Keratinocyte (primary cell): Measurements from ENCODE around the gene VTI1A. TPM values are rescaled to one million over a fixed set of nuclear protein-coding genes. Genes with fewer than 3 reads are reported as not detected.

Source experiments
- DNase-seq: peaks from one replicate; pipeline ENCODE4 v3.0.0-alpha.2; 2011; ENCODE audit warnings: low read depth, missing footprints, low spot score
- FAIRE-seq: peaks from 2 replicates; lab custom pipeline; 2011; peaks lifted over from hg19 to GRCh38; lab: Jason Lieb, UNC
- H2AFZ ChIP-seq: 2 replicates; pipeline ENCODE4 v1.6.0; 2012; ENCODE audit warnings: low read length, control low read depth, inconsistent platforms; ENCODE audit not compliant: control insufficient read depth
- H3K27ac ChIP-seq: 2 replicates; pipeline ENCODE4 v1.5.1; 2011; ENCODE audit warnings: low read length; ENCODE audit not compliant: control insufficient read depth, insufficient read depth
- H3K27me3 ChIP-seq: 3 replicates; pipeline ENCODE4 v1.6.0; 2011; ENCODE audit warnings: low read length; ENCODE audit not compliant: control insufficient read depth, insufficient read depth; ENCODE audit errors: extremely low read depth
- H3K36me3 ChIP-seq, 2 experiments: 2 replicates in 1 of 2; 3 replicates in 1 of 2; pipeline ENCODE4 v1.5.1; 2011; ENCODE audit warnings: low read length in 2 of 2, mild to moderate bottlenecking in 1 of 2; ENCODE audit not compliant: control insufficient read depth in 2 of 2, insufficient read depth in 2 of 2; ENCODE audit errors: extremely low read depth in 1 of 2
- H3K4me1 ChIP-seq: 3 replicates; pipeline ENCODE4 v1.5.1; 2011; ENCODE audit warnings: low read length; ENCODE audit not compliant: control insufficient read depth, insufficient read depth; ENCODE audit errors: extremely low read depth
- H3K4me2 ChIP-seq: 3 replicates; pipeline ENCODE4 v1.6.0; 2011; ENCODE audit warnings: low read depth, low read length; ENCODE audit not compliant: control insufficient read depth, insufficient read depth; ENCODE audit errors: extremely low read depth
- H3K4me3 ChIP-seq, 3 experiments: fragments of 200-600 bp in 1 of 3; sonication (generic) in 1 of 3; 2 replicates in 2 of 3; 3 replicates in 1 of 3; pipeline ENCODE4 v1.5.1; 2011 to 2016; ENCODE audit warnings: low read length in 3 of 3, mild to moderate bottlenecking in 3 of 3, control low read depth in 2 of 3, inconsistent platforms in 1 of 3, low read depth in 1 of 3, mixed read lengths in 1 of 3, mixed run types in 1 of 3, moderate library complexity in 1 of 3; ENCODE audit not compliant: control insufficient read depth in 2 of 3, insufficient read depth in 2 of 3; ENCODE audit errors: extremely low read depth in 1 of 3
- H3K79me2 ChIP-seq: 2 replicates; pipeline ENCODE4 v1.6.0; 2012; ENCODE audit warnings: low read length; ENCODE audit not compliant: control insufficient read depth, insufficient read depth
- H3K9ac ChIP-seq: 3 replicates; pipeline ENCODE4 v1.6.0; 2011; ENCODE audit warnings: low read length; ENCODE audit not compliant: control insufficient read depth, insufficient read depth; ENCODE audit errors: extremely low read depth
- H3K9me1 ChIP-seq: 3 replicates; pipeline ENCODE4 v1.6.0; 2011; ENCODE audit warnings: low read length; ENCODE audit not compliant: control insufficient read depth, insufficient read depth; ENCODE audit errors: extremely low read depth
- H3K9me3 ChIP-seq: 2 replicates; pipeline ENCODE4 v1.5.1; 2012; ENCODE audit warnings: low read depth, low read length; ENCODE audit not compliant: control insufficient read depth
- H4K20me1 ChIP-seq: 3 replicates; pipeline ENCODE4 v1.6.0; 2011; ENCODE audit warnings: low read length; ENCODE audit not compliant: control insufficient read depth, insufficient read depth; ENCODE audit errors: extremely low read depth
- EZH2 ChIP-seq: IDR thresholded peaks from one replicate; pipeline ENCODE4 v1.6.1; 2012; ENCODE audit warnings: inconsistent platforms, mild to moderate bottlenecking, low read length, moderate library complexity
- dilution Hi-C: fragments of 300-500 bp; cut with MboI; formaldehyde crosslinking; loops from one replicate; pipeline ENCODE4 v1.7.0; 2020; ENCODE audit warnings: low sequenced_read_pairs; ENCODE audit not compliant: extremely low pct_ligation_motif_present
- polyA plus RNA-seq, 5 experiments: library from polyadenylated mRNA; depleted of rRNA in 3 of 5; stranded (reverse) in 3 of 5; stranded (forward) in 1 of 5; unstranded in 1 of 5; fragments of >200 nt; gene quantifications; 1 replicate in 1 of 5; 2 replicates in 3 of 5; 3 replicates in 1 of 5; pipeline versions ENCODE4 v1.2.1 to v1.2.3, GENCODE V29; 2011 to 2012; ENCODE audit warnings: missing spikeins in 2 of 5, low read depth in 1 of 5, low replicate concordance in 1 of 5
- TF ChIP-seq, protein P1 (sequence below), 3 experiments: IDR thresholded peaks in 1 of 3; conservative IDR thresholded peaks in 1 of 3; optimal IDR thresholded peaks in 1 of 3; 2 replicates in 2 of 3; 3 replicates in 1 of 3; pipeline versions ENCODE3 to v1.5.1; 2011; ENCODE audit warnings: low read length in 3 of 3, mild to moderate bottlenecking in 3 of 3, moderate library complexity in 2 of 3, control low read depth in 1 of 3, inconsistent platforms in 1 of 3; ENCODE audit not compliant: insufficient read depth in 2 of 3; ENCODE audit errors: extremely low read depth in 1 of 3

Gene VTI1A
- polyA plus RNA-seq, 1 donor (not counting 4 experiments of a cell fraction or from before 2014, with no cell fraction given): 18.5 TPM

- Histone ChIP-seq H3K27ac (no peak overlapping the region), H3K79me2 (no peaks in the 10 kb centered on the region), H2AFZ (no peak overlapping the region), H3K36me3 (no peaks in the 10 kb centered on the region), H3K4me1 (peaks cover 2% of the 10 kb centered on the region), H3K9ac (no peak overlapping the region), H4K20me1 (no peaks in the 10 kb centered on the region), H3K27me3 (no peaks in the 10 kb centered on the region), H3K9me1 (no peaks in the 10 kb centered on the region), H3K4me3 (no peak overlapping the region), H3K4me2 (no peak overlapping the region), H3K9me3 (no peaks in the 10 kb centered on the region)
- no peak for DNase-seq
- FAIRE-seq: no peak
- TF ChIP-seq, protein P1, sequence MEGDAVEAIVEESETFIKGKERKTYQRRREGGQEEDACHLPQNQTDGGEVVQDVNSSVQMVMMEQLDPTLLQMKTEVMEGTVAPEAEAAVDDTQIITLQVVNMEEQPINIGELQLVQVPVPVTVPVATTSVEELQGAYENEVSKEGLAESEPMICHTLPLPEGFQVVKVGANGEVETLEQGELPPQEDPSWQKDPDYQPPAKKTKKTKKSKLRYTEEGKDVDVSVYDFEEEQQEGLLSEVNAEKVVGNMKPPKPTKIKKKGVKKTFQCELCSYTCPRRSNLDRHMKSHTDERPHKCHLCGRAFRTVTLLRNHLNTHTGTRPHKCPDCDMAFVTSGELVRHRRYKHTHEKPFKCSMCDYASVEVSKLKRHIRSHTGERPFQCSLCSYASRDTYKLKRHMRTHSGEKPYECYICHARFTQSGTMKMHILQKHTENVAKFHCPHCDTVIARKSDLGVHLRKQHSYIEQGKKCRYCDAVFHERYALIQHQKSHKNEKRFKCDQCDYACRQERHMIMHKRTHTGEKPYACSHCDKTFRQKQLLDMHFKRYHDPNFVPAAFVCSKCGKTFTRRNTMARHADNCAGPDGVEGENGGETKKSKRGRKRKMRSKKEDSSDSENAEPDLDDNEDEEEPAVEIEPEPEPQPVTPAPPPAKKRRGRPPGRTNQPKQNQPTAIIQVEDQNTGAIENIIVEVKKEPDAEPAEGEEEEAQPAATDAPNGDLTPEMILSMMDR (optimal IDR thresholded peaks at IDR 0.05 in 1 of 3, IDR thresholded peaks at IDR 0.05 in 1 of 3, conservative IDR thresholded peaks at IDR 0.05 in 1 of 3; ENCODE audit: extremely low read depth in 1 of 3, insufficient read depth in 2 of 3, low read length in 3 of 3): no peak
- no peak for TF ChIP-seq EZH2
- dilution Hi-C loops: no loop called here
These were observed 63.4 kb downstream of the VTI1A start for GRCh38 chr10:112510384-112510783.

DNA sequence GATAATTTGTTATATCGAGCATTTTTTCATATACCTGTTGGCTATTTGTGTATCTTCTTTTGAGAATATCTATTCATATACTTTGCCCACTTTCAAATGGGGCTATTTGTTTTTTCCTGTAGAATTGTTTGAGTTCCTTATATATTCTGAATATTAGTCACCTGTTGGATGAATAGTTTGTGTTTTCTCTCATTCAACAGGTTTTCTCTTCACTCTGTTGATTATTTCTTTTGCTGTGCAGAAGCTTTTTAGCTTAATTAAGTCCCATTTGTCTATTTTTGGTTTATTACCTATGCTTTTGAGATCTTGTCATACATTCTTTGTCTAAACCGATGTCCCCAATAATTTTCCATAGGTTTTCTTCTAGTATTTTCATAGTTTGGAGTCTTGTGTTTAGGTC, 65.3 kb downstream of the VTI1A start:
- dilution Hi-C loops: no loop called here
- H3K9me1 ChIP-seq: no peaks in the 10 kb centered on the region
- no peaks in the 10 kb centered on the region for H3K27me3 ChIP-seq
- no peak overlapping the region for H3K9ac ChIP-seq
- H3K4me1 ChIP-seq: peaks cover 9% of the 10 kb centered on the region
- no peak overlapping the region for H3K4me2 ChIP-seq
- no peaks in the 10 kb centered on the region for H3K9me3 ChIP-seq
- H3K79me2 ChIP-seq: no peaks in the 10 kb centered on the region
- H4K20me1 ChIP-seq: no peaks in the 10 kb centered on the region
- no peak for TF ChIP-seq EZH2
- TF ChIP-seq, protein P1 (optimal IDR thresholded peaks at IDR 0.05 in 1 of 3, IDR thresholded peaks at IDR 0.05 in 1 of 3, conservative IDR thresholded peaks at IDR 0.05 in 1 of 3; ENCODE audit: extremely low read depth in 1 of 3, insufficient read depth in 2 of 3, low read length in 3 of 3): no peak
- no peak overlapping the region for H3K27ac ChIP-seq
- DNase-seq (no peak), FAIRE-seq (no peak)
- no peak overlapping the region for H3K4me3 ChIP-seq
- H2AFZ ChIP-seq: no peak overlapping the region
- H3K36me3 ChIP-seq: no peaks in the 10 kb centered on the region
